Measurements from ENCODE around the gene BEND5.

DNA sequence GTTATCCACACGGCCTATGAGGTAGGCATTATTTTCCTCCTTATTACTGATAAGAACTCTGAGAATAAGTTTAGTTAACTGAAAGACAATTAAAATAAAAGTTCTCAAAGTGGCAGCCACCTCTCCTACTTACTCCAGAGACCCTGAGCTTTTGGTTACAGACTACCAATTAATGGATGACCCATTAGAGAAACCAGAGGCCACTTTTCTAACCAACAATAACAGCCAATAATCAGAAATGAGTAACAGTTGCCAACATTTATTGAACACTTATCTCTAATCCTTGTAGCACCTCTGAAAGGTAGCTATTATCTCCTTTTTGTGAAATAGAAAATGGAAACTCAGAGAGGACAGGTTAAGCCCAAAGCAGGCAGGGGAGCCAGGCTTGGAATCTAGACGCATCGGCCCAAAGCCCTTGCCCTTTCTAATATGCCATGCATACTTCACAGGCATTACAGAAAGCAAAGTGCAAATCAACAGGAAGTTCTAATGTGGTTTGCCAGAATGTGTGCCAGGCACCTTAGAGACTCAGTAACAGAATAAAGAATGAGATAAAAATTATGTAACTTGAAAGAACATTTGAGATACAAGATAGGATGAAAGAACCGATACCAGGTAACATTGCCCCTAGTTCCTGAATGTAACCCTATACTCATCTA lies 50.0 kb downstream of the BEND5 start:
- no peak for TF ChIP-seq EP300 (IDR thresholded peaks at IDR 0.05)
- TF ChIP-seq CTCF (IDR thresholded peaks at IDR 0.05) = no peak
- TF ChIP-seq POLR2AphosphoS5 (IDR thresholded peaks at IDR 0.05) = no peak
- TF ChIP-seq POLR2A (IDR thresholded peaks at IDR 0.05) = no peak

Data from suprapubic skin (tissue), 4 donors.